HFFc6 (cell line): ENCODE results near the gene RAC2. TPM values are rescaled to one million over a fixed set of nuclear protein-coding genes. Genes with fewer than 3 reads are reported as not detected.

Source experiments
- DNase-seq: peaks from one replicate; pipeline ENCODE4 v3.0.0-alpha.2; 2018
- H3K27ac Mint-ChIP-seq: 2 replicates; pipeline ENCODE4 v1.8.0; 2020; ENCODE audit warnings: mild to moderate bottlenecking, mixed read lengths
- H3K27me3 Mint-ChIP-seq: 2 replicates; pipeline ENCODE4 v1.8.0; 2021; ENCODE audit warnings: mild to moderate bottlenecking, moderate library complexity, mixed read lengths; ENCODE audit not compliant: insufficient read depth
- H3K36me3 Mint-ChIP-seq: 2 replicates; pipeline ENCODE4 v1.8.0; 2021; ENCODE audit warnings: low read depth, mixed read lengths
- H3K4me1 Mint-ChIP-seq: 2 replicates; pipeline ENCODE4 v1.8.0; 2020; ENCODE audit warnings: low read depth, mixed read lengths
- H3K4me3 Mint-ChIP-seq: 2 replicates; pipeline ENCODE4 v1.8.0; 2020; ENCODE audit warnings: mild to moderate bottlenecking, moderate library complexity, mixed read lengths
- H3K9me3 Mint-ChIP-seq: 2 replicates; pipeline ENCODE4 v1.8.0; 2020; ENCODE audit warnings: mild to moderate bottlenecking, mixed read lengths
- total RNA-seq, 6 experiments: library from RNA; stranded (reverse); fragmentation: NEBNext Ultra II Directional; extraction: Animal tissue kit (Norgen Biotek cat#: 25700); gene quantifications; 2 replicates in 1 of 6; 3 replicates in 5 of 6; pipeline ENCODE4 v1.2.3, GENCODE V29; 2021
- TF ChIP-seq, protein P1 (sequence below): fragments of 200-600 bp; sonication (generic); IDR thresholded peaks from 2 replicates; pipeline ENCODE4 v1.5.0; 2021; ENCODE audit warnings: antibody characterized with exemption, mild to moderate bottlenecking

Gene RAC2
- total RNA-seq, 6 experiments from 2014 or later: 29.9 to 57.2 (median 53.5) TPM

DNA sequence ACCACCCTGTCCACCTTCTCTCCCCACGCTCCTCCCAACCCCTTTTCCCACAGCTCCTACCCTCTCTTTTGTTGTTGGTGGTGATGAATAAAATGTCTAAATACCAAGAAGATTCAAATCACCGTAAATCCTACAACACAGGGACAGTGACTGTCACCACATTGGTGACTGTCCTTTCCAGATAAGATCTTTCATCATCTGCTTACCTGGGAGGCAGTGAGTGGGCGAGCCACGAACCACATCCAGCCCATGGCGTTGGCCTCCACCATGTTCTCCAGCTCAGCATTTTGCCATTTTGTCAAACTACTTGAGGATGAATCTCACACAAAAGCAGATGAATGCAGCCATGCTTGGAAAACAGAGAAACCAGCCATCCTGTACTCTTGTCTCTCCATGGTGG lies 31.6 kb upstream of the RAC2 start:
- Mint-ChIP-seq H3K4me1 (peaks cover 41% of the 10 kb centered on the region), H3K4me3 (no peak overlapping the region), H3K27ac (no peak overlapping the region), H3K27me3 (no peaks in the 10 kb centered on the region; the same call in none of the 2 replicates), H3K36me3 (no peaks in the 10 kb centered on the region), H3K9me3 (no peaks in the 10 kb centered on the region)
- no peak for DNase-seq
- TF ChIP-seq, protein P1, sequence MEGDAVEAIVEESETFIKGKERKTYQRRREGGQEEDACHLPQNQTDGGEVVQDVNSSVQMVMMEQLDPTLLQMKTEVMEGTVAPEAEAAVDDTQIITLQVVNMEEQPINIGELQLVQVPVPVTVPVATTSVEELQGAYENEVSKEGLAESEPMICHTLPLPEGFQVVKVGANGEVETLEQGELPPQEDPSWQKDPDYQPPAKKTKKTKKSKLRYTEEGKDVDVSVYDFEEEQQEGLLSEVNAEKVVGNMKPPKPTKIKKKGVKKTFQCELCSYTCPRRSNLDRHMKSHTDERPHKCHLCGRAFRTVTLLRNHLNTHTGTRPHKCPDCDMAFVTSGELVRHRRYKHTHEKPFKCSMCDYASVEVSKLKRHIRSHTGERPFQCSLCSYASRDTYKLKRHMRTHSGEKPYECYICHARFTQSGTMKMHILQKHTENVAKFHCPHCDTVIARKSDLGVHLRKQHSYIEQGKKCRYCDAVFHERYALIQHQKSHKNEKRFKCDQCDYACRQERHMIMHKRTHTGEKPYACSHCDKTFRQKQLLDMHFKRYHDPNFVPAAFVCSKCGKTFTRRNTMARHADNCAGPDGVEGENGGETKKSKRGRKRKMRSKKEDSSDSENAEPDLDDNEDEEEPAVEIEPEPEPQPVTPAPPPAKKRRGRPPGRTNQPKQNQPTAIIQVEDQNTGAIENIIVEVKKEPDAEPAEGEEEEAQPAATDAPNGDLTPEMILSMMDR: no peak

DNA sequence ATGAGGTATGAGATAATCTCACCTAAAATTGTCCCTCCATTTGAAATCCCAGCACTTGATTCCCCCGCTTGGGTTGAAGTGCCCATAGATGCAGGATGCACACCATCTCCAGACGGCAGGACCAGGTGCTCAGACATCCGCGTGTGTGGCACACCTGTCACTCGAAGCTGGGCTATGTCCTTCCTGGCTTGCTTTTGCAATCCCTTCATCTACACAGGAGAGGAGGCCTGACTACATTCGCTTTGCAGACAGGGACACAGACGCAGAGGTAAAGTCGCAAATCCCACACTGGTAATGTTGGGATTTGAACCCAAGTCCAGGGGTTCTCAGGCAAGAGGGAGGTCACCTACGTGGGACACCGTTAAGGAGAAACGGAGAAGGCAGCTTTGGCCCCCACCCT lies 31.1 kb upstream of the RAC2 start:
- no peak overlapping the region for H3K27ac Mint-ChIP-seq
- TF ChIP-seq, protein P1: no peak

DNA sequence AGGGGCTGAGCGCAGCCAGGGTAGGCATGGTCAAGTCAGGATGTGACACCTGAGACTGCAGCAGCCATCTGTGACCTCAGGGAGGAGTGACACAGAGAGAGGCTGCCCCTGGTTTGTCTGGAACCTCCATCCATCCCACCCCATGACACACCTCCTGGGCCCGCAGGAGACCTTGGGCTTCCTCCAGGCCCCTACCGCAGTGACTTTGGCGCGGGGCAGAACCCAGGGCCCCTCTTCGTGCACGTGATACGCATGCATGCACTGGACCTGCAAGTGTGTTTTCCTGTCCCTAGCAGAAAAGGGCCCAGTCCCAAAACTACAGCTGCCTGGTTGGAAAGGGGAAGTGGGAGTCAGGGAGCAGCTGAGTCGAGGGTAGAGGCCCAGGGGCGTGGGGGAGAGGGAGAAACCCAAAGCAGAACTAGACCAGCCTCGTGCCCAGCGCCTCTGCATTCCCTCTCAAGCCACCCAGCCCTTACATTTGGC lies 30.4 kb upstream of the RAC2 start:
- H3K36me3 Mint-ChIP-seq: no peaks in the 10 kb centered on the region
- H3K27ac Mint-ChIP-seq: peak overlapping the region; percentile 40; the same call in 1 of the 2 replicates
- TF ChIP-seq, protein P1: no peak
- H3K4me1 Mint-ChIP-seq: peaks cover 42% of the 10 kb centered on the region
- DNase-seq: no peak
- H3K9me3 Mint-ChIP-seq: no peaks in the 10 kb centered on the region
- no peak overlapping the region for H3K4me3 Mint-ChIP-seq
- H3K27me3 Mint-ChIP-seq: no peaks in the 10 kb centered on the region; the same call in none of the 2 replicates

More for the DNA sequence above, 31.1 kb upstream of the RAC2 start:
- no peak overlapping the region for H3K4me3 Mint-ChIP-seq
- peaks cover 42% of the 10 kb centered on the region for H3K4me1 Mint-ChIP-seq
- H3K27me3 Mint-ChIP-seq: no peaks in the 10 kb centered on the region; the same call in none of the 2 replicates
- no peaks in the 10 kb centered on the region for H3K9me3 Mint-ChIP-seq
- DNase-seq: no peak
- no peaks in the 10 kb centered on the region for H3K36me3 Mint-ChIP-seq

DNA sequence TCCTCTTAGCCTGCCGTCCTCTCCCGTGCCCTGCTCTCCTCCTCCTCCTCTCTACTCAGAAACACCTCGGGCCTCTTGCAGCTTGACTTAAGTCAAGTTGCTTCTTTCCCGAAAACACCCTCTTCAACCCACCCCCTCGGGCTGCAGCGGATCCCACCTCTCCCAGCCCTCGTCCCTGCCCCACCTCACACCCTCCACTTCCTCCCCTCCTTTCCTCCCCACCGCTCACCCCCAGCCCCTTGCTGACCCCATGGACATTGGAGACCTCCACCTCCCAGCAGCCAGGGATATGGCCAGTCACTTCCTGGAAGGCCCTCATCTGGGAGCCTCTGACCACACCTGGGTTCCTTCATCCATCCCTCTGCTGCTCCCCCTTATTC lies 29.8 kb upstream of the RAC2 start:
- Mint-ChIP-seq H3K4me1 (peaks cover 42% of the 10 kb centered on the region), H3K4me3 (no peak overlapping the region), H3K9me3 (no peaks in the 10 kb centered on the region), H3K36me3 (no peaks in the 10 kb centered on the region), H3K27ac (peak overlapping the region; percentile 89), H3K27me3 (no peaks in the 10 kb centered on the region; the same call in 1 of the 2 replicates)
- TF ChIP-seq, protein P1: no peak
- no peak for DNase-seq

DNA sequence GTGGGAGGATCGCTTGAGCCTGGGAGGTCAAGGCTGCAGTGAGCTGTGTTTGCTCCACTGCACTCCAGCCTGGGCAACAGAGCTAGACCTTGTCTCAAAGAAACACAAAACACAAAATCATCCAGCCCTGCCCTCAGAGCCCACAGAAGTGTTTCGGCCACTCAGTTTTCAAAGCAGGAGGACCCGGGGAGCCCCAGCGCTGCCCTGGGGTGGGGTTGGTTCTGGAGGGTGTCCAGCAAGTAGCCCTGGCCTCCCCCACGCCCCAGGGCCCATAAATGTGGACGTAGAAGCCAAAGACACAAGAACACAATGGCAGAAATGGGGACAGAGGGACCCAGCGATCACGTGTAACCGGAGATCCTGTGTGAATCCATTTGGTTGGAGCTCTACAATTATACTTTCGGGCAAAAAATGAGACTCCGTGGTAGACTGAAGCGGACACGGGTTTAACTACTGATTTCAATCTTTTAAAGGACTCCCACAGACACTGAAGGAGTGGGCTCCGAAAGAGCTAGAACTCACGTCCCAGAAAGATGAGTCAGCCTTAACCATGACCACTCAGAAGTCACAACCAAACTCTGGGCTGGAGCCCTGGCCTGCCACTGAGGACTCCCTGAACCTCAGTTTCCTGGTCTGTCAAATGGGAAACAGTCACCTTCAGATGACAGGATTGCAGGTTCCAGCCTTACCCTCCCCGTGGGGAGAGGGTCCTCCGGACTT lies 29.2 kb upstream of the RAC2 start:
- H3K36me3 Mint-ChIP-seq: no peaks in the 10 kb centered on the region
- H3K9me3 Mint-ChIP-seq: no peaks in the 10 kb centered on the region
- TF ChIP-seq, protein P1: no peak
- peak overlapping the region; percentile 89 for H3K27ac Mint-ChIP-seq
- H3K4me3 Mint-ChIP-seq: peak overlapping the region; percentile 76
- DNase-seq: peak; percentile 59
- no peaks in the 10 kb centered on the region; the same call in 1 of the 2 replicates for H3K27me3 Mint-ChIP-seq
- peaks cover 39% of the 10 kb centered on the region for H3K4me1 Mint-ChIP-seq
